HepG2 (cell line): ENCODE results near the gene FMNL1. TPM values are rescaled to one million over a fixed set of nuclear protein-coding genes. Genes with fewer than 3 reads are reported as not detected.

Experiments
- ATAC-seq: fragments of 200-7000 bp; cut with Tn5 transposase; 3 replicates; pipeline ENCODE4 v1.9.1; 2020; ENCODE audit warnings: mild to moderate bottlenecking, moderate library complexity
- BruUV-seq: library from RNA; stranded (reverse); fragments of 400-500 nt; replicated peaks from 2 replicates; lab custom pipeline; 2021; lab: Mats Ljungman, UMichigan
- CTCF ChIA-PET: fragments of 300-600 bp; formaldehyde crosslinking; extraction: SDS; loops from one replicate; lab custom pipeline; 2021; ENCODE audit warnings: low total read pairs, inconsistent platforms, low intra/inter-chr PET ratio; lab: Yijun Ruan, JAX
- POLR2A ChIA-PET: fragments of 350-600 bp; sonication (Branson Sonifier 250); formaldehyde crosslinking; loops from one replicate; lab custom pipeline; 2020; ENCODE audit warnings: antibody characterized with exemption, inconsistent platforms; lab: Yijun Ruan, JAX
- DNase-seq: peaks from one replicate; pipeline ENCODE4 v3.0.0-alpha.2; 2015; ENCODE audit warnings: low spot score
- FAIRE-seq: peaks from 3 replicates; lab custom pipeline; 2011; peaks lifted over from hg19 to GRCh38; lab: Jason Lieb, UNC
- H2AFZ ChIP-seq: one replicate; pipeline ENCODE4 v1.6.1; 2011; ENCODE audit warnings: low read length, inconsistent platforms
- H3K27ac ChIP-seq: fragments of 300-600 bp; 3 replicates; pipeline ENCODE4 v1.8.0; 2011; ENCODE audit warnings: mixed run types, mild to moderate bottlenecking, mixed read lengths, low read length, inconsistent platforms; ENCODE audit not compliant: insufficient read depth; ENCODE audit errors: extremely low read length
- H3K27me3 ChIP-seq, 2 experiments: fragments of 200-600 bp in 1 of 2; 2 replicates in 1 of 2; 3 replicates in 1 of 2; pipeline versions ENCODE4 v1.6.0 to v1.8.0; 2011; ENCODE audit warnings: low read length in 2 of 2, mild to moderate bottlenecking in 2 of 2, moderate library complexity in 2 of 2, inconsistent platforms in 1 of 2; ENCODE audit not compliant: insufficient read depth in 2 of 2, control insufficient read depth in 1 of 2
- H3K36me3 ChIP-seq, 2 experiments: fragments of 200-600 bp in 1 of 2; replicated peaks in 1 of 2; 2 replicates in 1 of 2; 3 replicates in 1 of 2; pipeline versions ENCODE4 v1.5.1 to v1.8.0; 2011; ENCODE audit warnings: low read length in 2 of 2, inconsistent platforms in 1 of 2; ENCODE audit not compliant: insufficient read depth in 2 of 2, control insufficient read depth in 1 of 2
- H3K4me1 ChIP-seq: 2 replicates; pipeline ENCODE4 v1.5.1; 2012; ENCODE audit warnings: low read length, inconsistent platforms; ENCODE audit not compliant: insufficient read depth
- H3K4me2 ChIP-seq: 2 replicates; pipeline ENCODE4 v1.6.0; 2011; ENCODE audit warnings: low read depth, low read length, inconsistent platforms
- H3K4me3 ChIP-seq, 3 experiments: fragments of 200-600 bp in 1 of 3; sonication (generic), shearing (Covaris generic) in 1 of 3; replicated peaks in 1 of 3; 2 replicates each; pipeline ENCODE4 v1.5.1; 2011 to 2016; ENCODE audit warnings: low read length in 3 of 3, inconsistent platforms in 2 of 3, low read depth in 2 of 3, mild to moderate bottlenecking in 2 of 3, control low read depth in 1 of 3, mixed read lengths in 1 of 3; ENCODE audit not compliant: insufficient read depth in 1 of 3
- H3K79me2 ChIP-seq: one replicate; pipeline ENCODE4 v1.6.1; 2011; ENCODE audit warnings: low read length, inconsistent platforms; ENCODE audit not compliant: insufficient read depth
- H3K9ac ChIP-seq: 2 replicates; pipeline ENCODE4 v1.6.0; 2011; ENCODE audit warnings: mild to moderate bottlenecking, low read depth, low read length, inconsistent platforms; ENCODE audit not compliant: insufficient read depth
- H3K9me3 ChIP-seq: 2 replicates; pipeline ENCODE4 v1.5.1; 2012; ENCODE audit warnings: mild to moderate bottlenecking, low read length
- H4K20me1 ChIP-seq: 2 replicates; pipeline ENCODE4 v1.6.0; 2011; ENCODE audit warnings: inconsistent platforms, mild to moderate bottlenecking, low read length, moderate library complexity; ENCODE audit not compliant: insufficient read depth
- AGO2 ChIP-seq: fragments of 200-400 bp; formaldehyde crosslinking; optimal IDR thresholded peaks from 2 replicates; pipeline ENCODE3; 2017; ENCODE audit warnings: mild to moderate bottlenecking, low read depth, low read length, moderate library complexity
- ZNF501 ChIP-seq: sonication (generic); formaldehyde crosslinking; IDR thresholded peaks from 2 replicates; pipeline ENCODE4 v1.5.1; 2020; ENCODE audit warnings: mild to moderate bottlenecking, moderate library complexity, missing genetic modification reagents
- WGBS: methylation state at CpG from one replicate; pipeline ENCODE4 v1.1.6; 2017; ENCODE audit warnings: low lambda C conversion rate; 5-methylcytosine and 5-hydroxymethylcytosine counted together
- in situ Hi-C: cut with HindIII; loops from 2 replicates; pipeline ENCODE4 v1.10.0; 2017; ENCODE audit warnings: low pct_unique_long_range_greater_than_20kb; ENCODE audit not compliant: extremely low pct_ligation_motif_present
- intact Hi-C: fragments of 100-400 bp; cut with micrococcal nuclease; formaldehyde crosslinking; loops from one replicate; pipeline ENCODE4 v1.10.0; 2022; ENCODE audit not compliant: unreplicated experiment
- polyA plus RNA-seq, 8 experiments: library from polyadenylated mRNA; depleted of rRNA in 3 of 8; stranded (reverse) in 7 of 8; unstranded in 1 of 8; fragments of >200 nt; fragmentation: Illumina TruSeq in 4 of 8; extraction: Trizol in 4 of 8; gene quantifications; 2 replicates each; pipeline versions ENCODE4 v1.2.1 to v1.2.3, GENCODE V29; 2011 to 2016; ENCODE audit warnings: low read depth in 4 of 8, missing spikeins in 1 of 8, mixed read lengths in 1 of 8; ENCODE audit not compliant: insufficient read depth in 1 of 8
- total RNA-seq, 5 experiments: library from RNA; depleted of rRNA; stranded (reverse); fragments of >200 nt; fragmentation: Illumina TruSeq; extraction: Trizol; gene quantifications; 2 replicates each; pipeline ENCODE4 v1.2.3, GENCODE V29; 2016; ENCODE audit warnings: low read depth in 1 of 5
- TF ChIP-seq, protein P1 (sequence below): sonication (generic); formaldehyde crosslinking; IDR thresholded peaks from 2 replicates; pipeline ENCODE4 v1.4.0; 2020; ENCODE audit warnings: mild to moderate bottlenecking, missing genetic modification reagents, borderline replicate concordance

FMNL1 gene
- total and polyA plus RNA-seq, 2 of the 13 experiments (the other 11 are each of a cell fraction or from before 2014, with no cell fraction given): 0.53 to 0.70 TPM

DNA sequence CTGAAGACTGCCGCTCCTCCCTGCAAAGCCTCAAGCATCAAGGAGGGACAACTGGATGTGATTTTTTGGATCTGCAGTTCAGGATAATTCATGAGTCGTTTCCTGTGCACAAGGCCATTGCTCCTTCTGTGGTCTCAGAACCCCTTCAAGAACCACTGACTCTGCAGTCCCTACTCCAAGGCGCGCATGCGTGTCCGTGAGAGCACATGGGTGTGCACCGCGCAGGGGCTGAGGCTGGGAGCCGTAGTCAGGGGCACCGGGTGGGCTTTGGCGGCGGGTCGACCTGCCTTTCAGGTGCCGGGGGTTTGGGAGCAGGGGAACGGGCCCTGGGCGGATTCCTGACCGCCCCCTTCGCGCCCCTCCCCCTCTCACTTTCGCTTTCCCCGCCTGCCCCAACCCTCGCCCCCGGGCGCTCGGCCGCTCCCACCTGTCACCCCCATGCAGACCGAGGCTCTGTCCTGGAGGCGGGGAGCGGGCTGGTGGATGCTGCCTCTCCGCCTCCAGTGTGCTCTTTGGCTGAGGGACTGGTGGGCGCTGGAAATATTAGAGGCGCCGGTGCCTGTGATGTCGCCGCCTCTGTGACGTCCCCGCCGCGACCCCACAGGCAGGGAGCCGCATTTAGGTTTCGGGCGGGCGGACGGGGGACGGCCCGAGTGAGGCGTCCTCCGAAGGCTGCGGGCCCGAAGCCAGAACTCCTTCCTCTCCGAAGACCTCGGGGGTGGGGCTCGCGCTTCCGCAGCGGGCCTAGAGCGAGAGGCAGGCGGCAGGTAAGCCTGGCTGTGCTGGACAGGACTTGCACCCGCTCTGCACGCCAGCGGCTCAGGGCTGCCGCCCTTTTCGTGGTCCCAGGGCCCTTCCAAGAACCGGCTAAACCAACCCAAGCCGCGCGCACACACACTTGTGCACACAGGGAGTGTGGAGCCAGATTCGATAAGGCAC, 40.2 kb downstream of the FMNL1 start, which contains the start of gene SPATA32:
SPATA32 (minus strand) TSS at position 518 of the 939 bp plus-strand sequence; CDS start at position 440, 78 bp downstream.
- Histone ChIP-seq H3K9ac (no peak within 1 kb of the TSS), H4K20me1 (no peaks in the 10 kb centered on the region), H3K79me2 (no peaks in the 10 kb centered on the region), H3K36me3 (peaks cover 9 to 22% of the 10 kb centered on the region in 2 experiments; a peak in 4 of 5 replicates), H3K4me3 (no peak within 1 kb of the TSS), H3K9me3 (no peaks in the 10 kb centered on the region), H3K27me3 (peaks cover 0 to 12% of the 10 kb centered on the region in 2 experiments; a peak in 2 of 5 replicates), H2AFZ (no peak within 1 kb of the TSS), H3K4me1 (no peaks in the 10 kb centered on the region), H3K4me2 (no peak within 1 kb of the TSS), H3K27ac (no peak within 1 kb of the TSS)
- CTCF ChIA-PET: no interaction called here
- WGBS: 96% methylated on average over 60 of the region's 68 CpGs
- in situ Hi-C loops: no loop called here
- DNase-seq (no peak), ATAC-seq (no peak; the same call in 2 of the 3 replicates), FAIRE-seq (no peak)
- BruUV-seq: no TSS peak
- TF ChIP-seq, protein P1, sequence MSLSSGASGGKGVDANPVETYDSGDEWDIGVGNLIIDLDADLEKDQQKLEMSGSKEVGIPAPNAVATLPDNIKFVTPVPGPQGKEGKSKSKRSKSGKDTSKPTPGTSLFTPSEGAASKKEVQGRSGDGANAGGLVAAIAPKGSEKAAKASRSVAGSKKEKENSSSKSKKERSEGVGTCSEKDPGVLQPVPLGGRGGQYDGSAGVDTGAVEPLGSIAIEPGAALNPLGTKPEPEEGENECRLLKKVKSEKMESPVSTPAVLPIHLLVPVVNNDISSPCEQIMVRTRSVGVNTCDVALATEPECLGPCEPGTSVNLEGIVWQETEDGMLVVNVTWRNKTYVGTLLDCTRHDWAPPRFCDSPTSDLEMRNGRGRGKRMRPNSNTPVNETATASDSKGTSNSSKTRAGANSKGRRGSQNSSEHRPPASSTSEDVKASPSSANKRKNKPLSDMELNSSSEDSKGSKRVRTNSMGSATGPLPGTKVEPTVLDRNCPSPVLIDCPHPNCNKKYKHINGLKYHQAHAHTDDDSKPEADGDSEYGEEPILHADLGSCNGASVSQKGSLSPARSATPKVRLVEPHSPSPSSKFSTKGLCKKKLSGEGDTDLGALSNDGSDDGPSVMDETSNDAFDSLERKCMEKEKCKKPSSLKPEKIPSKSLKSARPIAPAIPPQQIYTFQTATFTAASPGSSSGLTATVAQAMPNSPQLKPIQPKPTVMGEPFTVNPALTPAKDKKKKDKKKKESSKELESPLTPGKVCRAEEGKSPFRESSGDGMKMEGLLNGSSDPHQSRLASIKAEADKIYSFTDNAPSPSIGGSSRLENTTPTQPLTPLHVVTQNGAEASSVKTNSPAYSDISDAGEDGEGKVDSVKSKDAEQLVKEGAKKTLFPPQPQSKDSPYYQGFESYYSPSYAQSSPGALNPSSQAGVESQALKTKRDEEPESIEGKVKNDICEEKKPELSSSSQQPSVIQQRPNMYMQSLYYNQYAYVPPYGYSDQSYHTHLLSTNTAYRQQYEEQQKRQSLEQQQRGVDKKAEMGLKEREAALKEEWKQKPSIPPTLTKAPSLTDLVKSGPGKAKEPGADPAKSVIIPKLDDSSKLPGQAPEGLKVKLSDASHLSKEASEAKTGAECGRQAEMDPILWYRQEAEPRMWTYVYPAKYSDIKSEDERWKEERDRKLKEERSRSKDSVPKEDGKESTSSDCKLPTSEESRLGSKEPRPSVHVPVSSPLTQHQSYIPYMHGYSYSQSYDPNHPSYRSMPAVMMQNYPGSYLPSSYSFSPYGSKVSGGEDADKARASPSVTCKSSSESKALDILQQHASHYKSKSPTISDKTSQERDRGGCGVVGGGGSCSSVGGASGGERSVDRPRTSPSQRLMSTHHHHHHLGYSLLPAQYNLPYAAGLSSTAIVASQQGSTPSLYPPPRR (CRISPR knock-in tag): no peak
- peak; percentile 85 for TF ChIP-seq AGO2
- no peak for TF ChIP-seq ZNF501 (CRISPR knock-in tag)
- POLR2A ChIA-PET: interaction anchor here (0.6 kb wide), 1 partner anchor 131 kb away, joined by 3 read pairs; no protein-coding TSS in a partner anchor
- intact Hi-C loops: no loop called here
